DMS153 treated with DMSO at 0.1 percent for 48 hours (cell line): ENCODE measurements around the gene SNRNP25.
A peak's percentile ranks its signal among the peaks of the same experiment; 100 is the strongest.

ENCODE experiments used
- DNase-seq: peaks from one replicate; lab custom pipeline; 2025; ENCODE audit not compliant: unreplicated experiment; lab: John Stamatoyannopoulos, UW

The SNRNP25 gene

DNA sequence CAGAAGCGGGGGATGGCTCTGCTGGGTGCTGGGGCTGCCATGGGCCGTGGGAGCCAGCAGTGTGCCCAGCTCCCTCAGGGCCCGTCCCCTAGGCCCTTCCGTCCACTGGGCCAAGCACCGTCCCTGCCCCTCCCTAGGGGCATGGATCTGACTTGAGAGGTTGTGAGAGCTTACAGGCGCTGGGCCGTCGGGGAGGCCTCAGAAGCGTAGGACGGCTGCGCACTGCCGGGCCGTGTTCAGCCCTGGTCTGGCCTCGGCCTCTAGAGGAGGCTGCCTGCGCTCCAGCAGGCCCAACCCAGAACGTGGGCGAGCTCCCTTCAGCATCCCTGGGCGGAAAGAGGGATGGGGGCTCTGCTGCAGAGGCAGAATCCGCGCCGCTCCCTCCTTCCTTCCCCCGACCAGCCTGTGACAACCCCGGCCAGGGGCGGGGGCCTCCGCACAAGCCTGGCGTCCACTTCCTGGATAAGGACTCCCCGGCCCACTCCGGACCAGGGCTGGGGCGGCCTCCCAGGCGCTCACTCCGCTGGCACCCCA is 23.7 kb downstream of the SNRNP25 start:
- DNase-seq = peak; percentile 38

DNA sequence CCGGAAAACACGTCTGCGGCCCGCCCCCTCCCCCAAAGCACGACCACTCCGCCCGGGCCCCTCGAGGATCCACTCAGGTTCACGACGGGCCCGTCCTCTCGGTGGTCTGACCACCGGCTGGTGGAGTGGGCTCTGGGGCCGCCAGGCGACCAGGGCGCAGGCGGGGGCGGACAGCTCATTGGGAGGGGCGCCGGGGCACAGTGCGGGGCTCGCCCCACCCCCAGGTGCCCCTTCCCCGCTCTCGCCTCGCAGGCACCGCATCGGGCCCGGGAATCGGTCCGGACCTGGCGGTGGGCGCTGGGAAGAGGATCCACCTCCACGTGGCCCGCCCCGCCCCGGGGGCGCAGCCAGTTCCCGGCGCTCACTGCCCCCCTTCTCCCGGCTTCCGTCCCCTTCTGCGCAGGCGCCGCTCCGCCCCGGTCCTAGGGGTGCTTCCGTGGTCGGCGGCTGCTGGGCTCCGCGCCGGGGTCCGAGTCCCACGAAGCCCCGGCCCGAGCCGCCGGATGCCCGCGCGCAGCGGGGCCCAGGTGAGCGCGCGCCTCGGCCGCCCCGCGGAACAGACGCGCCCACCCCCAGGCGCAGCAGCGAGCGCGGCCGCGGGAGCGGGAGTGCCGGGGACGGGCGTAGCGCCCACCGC is 24.3 kb downstream of the SNRNP25 start, which contains the start of gene MPG:
Gene MPG (plus strand): TSS at position 419 of the 637 bp plus-strand sequence. CDS start 85 bp downstream, at position 504.
- peak; percentile 51 for DNase-seq

DNA sequence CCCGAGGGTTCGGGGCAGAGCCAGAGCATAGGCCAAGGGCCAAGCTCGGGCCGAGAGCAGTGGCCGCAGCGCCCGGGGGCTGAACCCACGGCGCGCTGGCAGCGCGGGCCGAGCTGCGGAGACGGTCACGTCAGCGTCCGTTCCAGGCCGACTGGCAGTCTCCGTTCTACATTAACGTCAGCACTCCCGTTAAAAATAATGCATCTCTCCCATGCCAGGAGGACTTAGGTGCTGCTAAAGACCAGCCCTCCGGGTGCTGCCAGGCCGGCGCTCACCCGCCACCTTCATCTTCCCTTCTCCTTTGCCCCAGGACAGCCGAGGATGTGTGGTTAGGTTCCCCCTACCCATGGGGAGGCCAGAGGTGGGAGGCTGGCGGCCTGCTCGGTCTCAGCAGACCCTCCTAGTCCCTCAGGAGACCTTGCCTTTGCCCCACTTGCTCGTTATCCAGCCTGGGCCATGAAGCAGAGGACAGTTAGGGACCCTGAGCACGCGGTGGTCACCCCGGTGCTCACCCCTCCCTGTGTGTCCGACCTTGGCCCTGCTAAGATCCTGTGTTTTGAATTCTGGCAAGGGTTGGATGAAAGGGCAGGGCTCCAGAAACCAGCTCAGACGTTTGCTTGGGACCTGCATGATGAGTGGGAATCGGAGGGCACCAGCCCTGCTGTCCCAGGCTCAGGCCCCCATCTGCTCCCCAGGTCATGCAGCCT is 25.0 kb downstream of the SNRNP25 start:
- DNase-seq = no peak

GRCh38 chr16:79151-80054 is 25.8 kb downstream of the SNRNP25 start:
- DNase-seq = no peak

GRCh38 chr16:83060-83603 is 29.5 kb downstream of the SNRNP25 start:
- no peak for DNase-seq

DNA sequence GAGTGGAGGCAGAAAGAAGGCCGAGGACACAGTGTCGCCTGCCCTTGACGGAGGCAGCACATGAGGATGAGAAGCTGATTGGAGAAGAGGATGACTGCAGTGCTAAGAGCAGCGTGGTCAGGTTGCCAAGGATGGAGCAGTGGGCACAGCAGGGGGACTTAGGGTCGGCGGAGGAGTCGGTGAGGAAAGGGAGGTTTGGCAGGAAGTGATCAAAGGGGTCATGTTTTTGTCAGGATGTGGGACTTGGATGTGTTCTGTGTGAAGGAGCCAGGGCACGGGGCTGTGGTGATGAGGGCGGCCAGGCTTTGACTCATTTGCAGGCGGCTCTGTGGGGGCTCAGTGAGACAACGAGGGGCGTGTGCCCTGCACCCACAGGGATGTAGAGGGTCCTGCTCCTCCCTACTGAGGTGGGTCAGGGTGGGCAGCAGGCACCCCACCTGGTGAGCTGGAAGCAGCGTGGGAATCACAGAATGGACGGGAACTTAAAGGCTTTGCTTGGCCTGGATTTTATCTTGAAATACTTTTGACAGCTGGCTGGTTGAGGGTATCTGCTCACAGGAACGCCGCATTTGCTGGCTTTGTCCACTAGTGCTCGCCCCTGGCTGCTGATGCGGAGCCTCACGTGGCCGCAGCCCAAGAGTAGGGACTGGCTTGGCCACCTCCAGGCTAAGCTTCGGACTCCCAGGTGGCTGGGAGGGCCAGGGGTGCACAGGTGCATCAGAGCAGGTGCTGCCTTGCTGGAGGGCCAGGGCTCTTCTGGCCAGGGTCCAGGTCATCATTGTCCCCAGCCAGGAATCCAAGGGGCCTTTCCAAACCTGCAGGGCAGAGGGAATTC is 30.4 kb downstream of the SNRNP25 start:
- DNase-seq = peak; percentile 73

DNA sequence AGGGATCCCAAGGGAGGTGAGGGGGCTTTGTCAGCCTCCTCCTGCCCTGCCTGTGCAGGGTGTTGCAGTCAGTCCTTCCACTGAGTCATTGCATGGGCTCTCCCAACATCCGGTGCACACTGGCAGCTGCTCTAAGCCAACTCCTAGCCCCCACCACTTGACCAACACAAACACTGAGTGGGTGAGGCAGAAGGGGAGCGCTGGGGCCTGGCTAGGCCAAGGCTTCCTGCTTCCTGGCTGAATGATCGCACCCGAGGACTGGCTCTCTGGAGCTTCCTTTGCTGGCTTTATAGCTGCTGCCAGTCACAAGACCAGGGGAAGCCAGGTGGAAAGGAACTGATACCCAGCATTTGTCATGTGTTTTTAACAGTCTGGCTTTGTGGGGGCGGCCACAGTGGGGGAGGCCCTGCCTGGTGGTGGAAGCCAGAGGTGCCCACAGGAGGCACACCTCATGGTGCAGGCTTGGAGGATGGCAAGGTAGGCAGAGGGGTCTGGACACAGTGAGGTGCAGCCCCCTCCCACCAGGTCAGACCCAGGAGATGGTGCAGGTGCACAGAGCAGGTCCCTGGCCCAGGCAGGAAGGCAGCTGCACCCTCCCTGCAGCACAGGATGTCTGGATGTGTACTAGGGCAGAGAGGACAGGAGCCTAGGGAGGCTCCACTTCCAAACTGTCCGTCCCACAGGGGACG is 31.2 kb downstream of the SNRNP25 start:
- DNase-seq = peak; percentile 80

GRCh38 chr16:85407-85782 is 31.8 kb downstream of the SNRNP25 start:
- no peak for DNase-seq

- no peak for DNase-seq
Measured at GRCh38 chr16:85865-86264, 32.2 kb downstream of the SNRNP25 start.

- DNase-seq = no peak
Measured at GRCh38 chr16:86483-86952, 32.9 kb downstream of the SNRNP25 start.

- no peak for DNase-seq
Measured at GRCh38 chr16:88613-89012, 35.0 kb downstream of the SNRNP25 start.

DNA sequence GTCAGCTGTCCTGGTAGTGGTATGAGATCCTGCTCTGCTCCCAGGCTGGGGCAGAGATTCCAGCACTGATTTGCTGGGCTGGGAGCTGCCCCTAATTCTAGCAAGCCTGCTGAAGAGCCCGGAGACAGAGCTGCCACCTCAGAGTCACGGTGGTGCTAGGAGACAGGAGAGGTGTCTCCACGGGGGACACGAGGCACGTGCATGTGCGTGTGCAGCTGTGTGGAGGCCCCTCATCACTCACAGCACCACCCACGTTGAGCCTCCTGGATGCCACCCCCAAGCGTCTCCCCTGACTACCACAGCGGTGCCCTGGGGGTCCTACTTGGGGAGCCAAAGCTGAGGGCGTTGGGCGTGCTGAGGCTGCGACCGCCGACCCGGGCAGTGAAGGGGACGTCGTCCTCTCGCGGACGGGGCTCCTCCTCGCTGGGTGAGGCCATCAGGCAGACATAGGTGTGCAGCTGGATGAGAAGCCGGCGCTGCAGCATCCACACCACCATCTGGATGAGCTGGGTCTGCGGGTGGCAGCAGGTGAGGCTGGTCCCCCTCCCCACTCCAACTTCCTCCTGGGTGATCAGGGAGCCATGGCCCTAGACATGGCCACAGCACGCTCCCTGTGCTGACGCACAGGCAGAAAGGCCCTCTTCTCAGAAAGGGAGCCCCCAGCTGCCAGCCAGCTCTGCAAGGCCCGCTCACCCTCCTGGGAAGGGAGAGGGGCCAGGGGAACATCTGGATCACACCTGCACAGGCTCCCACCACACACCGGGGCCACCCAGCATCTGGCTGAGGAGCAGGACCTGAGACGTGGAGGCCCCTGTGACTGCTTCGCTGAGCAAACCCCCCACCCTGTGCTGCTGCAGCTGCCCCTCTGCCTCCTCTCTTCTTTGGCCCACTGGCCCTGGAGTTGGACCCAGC is 36.0 kb downstream of the SNRNP25 start:
- no peak for DNase-seq

- peak; percentile 27 for DNase-seq
Measured at GRCh38 chr16:91484-91883, 37.9 kb downstream of the SNRNP25 start.

- no peak for DNase-seq
Measured at GRCh38 chr16:92431-93339, 39.1 kb downstream of the SNRNP25 start.

DNA sequence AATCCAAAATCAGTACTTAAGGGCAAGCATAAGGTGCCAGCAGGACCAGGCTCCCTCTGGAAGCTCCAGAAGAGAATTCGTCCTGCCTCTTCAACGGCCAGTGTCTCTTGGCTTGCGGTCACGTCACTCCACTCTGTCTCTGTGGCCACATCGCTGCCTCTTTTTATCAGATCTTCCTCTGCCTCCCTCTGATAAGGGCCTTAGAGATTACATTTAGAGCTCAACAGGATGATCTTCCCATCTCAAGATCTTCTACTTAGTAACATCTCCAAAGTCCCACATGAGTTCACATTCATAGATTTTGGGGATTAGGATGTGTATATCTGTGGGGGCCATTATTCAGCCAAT is 41.3 kb downstream of the SNRNP25 start:
- no peak for DNase-seq

DNA sequence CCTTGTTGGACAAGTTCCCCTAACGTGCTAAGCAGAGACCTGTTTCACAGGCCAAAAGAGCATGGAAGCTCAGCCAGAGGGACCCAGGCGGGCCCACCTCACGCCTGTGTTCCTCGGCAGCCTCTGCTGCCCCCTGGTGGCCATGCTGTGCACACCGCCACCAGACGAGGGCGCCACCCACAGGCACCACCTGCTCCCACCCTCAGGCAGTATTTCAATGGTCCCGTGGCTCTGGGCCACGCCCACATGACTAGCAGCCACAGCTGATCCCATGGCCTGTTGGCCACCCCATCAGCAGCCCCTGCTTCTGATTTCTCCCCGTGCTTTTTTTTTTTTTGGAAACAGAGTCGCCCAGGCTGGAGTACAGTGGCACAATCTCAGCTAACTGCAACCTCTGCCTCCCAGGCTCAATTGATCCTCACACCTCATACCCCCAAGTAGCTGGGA is 43.3 kb downstream of the SNRNP25 start:
- peak; percentile 91 for DNase-seq

DNA sequence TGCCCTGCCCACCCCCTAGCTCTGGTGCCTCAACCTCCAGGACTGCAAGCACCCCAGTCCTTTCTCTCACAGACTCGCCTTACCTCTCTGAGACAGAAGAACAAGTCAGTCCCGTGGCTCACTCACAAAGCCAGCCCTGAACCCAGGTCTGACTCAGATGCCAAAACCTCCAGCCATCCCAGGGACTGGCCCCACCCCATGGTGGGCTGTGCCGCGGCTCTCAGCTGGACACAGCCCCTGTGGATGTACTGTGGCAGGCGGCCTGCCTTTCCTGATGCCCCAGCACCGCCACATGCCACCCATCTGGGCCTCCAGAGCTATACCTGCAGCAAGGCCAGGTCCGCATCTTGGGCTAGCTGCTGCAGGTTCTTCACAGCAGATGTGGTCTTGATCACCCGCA is 44.2 kb downstream of the SNRNP25 start:
- no peak for DNase-seq
